GM13977 (cell line): ENCODE results near the gene DNLZ.

Source experiments
- DNase-seq: peaks from one replicate; pipeline ENCODE4 v3.0.0; 2012; ENCODE audit warnings: low spot score
- in situ Hi-C: fragments of 300-500 bp; cut with MboI; formaldehyde crosslinking; loops from one replicate; pipeline ENCODE4 v1.12.0; 2022; ENCODE audit warnings: low sequenced_read_pairs, low pct_unique_long_range_greater_than_20kb, mixed read lengths, inconsistent platforms; ENCODE audit not compliant: unreplicated experiment
- TF ChIP-seq, protein P1 (sequence below): IDR thresholded peaks from 2 replicates; pipeline ENCODE4 v1.5.1; 2012; ENCODE audit warnings: mild to moderate bottlenecking, control low read depth; ENCODE audit not compliant: insufficient read depth; ENCODE audit errors: extremely low read depth, missing control alignments

DNLZ gene

DNA sequence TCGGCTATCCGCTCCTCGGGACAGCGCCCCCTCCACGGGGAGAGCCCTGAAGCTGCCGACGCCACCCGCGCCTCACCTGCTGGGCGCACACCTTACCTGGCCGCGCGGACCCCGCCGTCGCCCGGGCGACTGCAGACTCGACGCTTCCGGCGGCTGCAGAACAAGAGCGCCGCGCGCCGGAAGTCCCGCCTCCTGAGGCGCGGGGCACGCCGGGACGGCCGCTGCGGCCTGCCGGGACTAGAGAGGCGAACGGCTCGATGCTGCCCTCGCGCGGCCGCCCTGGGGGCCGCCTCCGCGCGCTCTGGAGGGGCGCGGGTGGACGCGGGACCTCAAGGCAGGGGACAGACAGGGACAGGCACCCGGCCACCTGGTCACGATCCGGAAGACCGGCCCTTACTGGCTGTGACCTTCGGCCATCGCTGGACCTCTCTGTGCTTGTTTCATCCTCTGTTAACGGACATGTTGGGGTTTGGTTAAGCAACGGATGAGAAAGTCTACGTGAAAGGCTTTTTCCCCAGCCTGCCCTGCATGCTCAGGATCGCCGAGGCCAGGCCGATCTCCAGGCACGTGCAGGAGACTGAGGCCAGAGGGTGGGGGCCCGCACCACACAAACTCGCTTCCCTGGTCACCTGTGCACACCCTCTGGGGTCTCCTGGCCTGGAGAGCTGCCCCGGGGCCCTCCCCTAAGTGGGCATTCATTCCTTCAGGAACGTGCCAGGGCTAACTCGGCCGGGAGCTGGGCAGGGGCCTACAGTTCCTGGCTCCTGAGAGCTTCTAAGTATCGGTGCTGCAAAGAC, 36.7 kb upstream of the DNLZ start, which contains the start of gene SNAPC4:
TSS of gene SNAPC4 (minus strand) at position 133 of the 797 bp plus-strand sequence. CDS start 1,742 bp downstream, outside the sequence.
- TF ChIP-seq, protein P1, sequence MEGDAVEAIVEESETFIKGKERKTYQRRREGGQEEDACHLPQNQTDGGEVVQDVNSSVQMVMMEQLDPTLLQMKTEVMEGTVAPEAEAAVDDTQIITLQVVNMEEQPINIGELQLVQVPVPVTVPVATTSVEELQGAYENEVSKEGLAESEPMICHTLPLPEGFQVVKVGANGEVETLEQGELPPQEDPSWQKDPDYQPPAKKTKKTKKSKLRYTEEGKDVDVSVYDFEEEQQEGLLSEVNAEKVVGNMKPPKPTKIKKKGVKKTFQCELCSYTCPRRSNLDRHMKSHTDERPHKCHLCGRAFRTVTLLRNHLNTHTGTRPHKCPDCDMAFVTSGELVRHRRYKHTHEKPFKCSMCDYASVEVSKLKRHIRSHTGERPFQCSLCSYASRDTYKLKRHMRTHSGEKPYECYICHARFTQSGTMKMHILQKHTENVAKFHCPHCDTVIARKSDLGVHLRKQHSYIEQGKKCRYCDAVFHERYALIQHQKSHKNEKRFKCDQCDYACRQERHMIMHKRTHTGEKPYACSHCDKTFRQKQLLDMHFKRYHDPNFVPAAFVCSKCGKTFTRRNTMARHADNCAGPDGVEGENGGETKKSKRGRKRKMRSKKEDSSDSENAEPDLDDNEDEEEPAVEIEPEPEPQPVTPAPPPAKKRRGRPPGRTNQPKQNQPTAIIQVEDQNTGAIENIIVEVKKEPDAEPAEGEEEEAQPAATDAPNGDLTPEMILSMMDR: peak; percentile 89
- in situ Hi-C loops: no loop called here
- peak; percentile 98 for DNase-seq

DNA sequence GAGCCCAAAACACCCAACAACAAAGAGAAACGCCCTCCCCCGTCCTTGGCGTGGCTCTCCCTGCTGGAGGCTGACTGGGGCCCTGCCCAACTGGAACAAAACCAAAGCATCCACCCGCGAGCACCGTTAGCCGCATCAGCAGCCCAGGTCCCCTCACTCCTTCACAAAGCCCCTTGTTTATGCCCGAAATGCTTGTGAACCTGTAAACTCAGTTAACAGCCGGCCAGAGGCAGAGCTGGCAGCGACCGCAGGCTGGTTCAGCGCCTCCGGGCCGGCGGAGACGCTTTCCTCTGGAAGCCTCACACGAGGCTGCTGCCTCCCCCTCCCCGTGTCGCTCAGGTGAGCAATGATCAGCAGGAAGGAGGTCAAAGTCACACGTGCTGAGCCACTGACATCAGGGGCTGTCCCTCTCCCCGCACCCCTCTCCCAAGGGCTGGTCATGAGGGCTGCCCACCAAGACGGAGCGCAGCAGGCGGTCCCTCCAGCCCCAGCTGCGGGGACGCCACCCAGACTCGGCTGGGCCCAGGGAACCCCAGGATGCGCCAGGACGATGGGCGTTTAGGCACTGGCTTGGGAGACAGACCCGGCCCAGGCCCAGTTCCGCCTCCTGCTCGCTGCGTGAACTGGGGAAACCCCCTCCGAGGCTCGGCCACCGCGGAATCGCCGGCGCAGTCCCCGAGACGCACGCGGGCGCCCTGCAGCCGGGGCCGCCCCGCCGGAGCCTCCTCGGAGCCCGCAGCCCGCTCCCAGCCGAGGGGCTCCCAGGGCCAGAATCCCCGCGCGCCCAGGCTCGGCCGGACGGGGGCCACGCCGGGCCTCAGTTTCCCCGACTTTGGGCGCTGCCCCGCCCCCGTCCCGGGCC, 35.9 kb upstream of the DNLZ start:
- TF ChIP-seq, protein P1: no peak
- peak; percentile 70 for DNase-seq
- in situ Hi-C loops: no loop called here

DNA sequence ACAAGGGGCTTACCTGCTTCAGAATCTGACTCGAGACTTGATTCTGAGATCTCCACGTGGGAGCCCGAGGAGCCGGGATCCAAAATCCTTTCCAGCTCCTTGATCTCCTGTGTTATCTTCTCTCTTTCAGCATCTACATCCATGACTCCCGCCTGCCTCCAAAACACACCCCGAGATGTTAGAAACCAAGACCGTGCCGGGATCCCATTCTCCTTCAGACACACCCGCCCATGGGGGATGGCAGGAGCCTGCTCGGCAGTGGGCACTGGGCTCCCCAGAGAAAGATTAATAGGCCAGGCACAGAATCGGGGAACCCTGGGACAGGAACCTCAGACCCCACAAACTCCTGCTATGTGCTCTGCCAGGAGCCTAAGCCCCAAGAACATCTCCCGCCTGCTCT, 34.7 kb upstream of the DNLZ start:
- in situ Hi-C loops: no loop called here
- TF ChIP-seq, protein P1: no peak
- no peak for DNase-seq

DNA sequence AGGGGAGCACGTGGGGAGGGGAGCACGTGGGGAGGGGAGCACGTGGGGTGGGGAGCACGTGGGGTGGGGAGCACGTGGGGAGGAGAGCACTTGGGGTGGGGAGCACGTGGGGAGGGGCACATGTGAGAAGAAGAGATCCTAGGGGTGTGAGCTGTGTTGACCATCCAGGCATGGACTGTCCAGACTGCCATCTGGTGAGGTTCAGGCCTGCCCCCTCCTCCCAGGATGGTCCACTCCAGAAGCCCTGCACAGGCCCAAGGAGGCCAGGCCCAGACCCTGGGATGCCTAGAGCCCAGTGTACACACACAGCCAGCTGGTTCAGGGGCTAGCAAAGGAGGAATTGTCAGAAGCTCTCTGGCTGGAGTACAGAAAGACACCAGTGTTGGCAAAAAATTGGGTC, 34.1 kb upstream of the DNLZ start:
- in situ Hi-C loops: no loop called here
- no peak for DNase-seq
- TF ChIP-seq, protein P1: no peak

DNA sequence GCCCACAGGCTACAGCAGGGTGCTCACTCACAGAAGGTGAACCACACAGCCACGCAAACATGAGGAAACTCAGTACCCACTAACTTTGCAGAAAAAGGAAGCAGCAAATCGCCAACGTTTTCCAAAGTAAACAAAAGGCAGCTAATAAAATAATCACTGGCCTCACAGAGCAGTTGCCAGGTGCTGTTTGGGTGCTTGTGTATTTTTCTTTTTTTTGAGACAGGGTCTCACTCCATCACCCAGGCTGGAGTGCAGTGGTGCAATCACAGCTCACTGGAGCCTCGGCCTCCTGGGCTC, 32.6 kb upstream of the DNLZ start:
- no peak for DNase-seq
- in situ Hi-C loops: no loop called here
- TF ChIP-seq, protein P1: no peak

DNA sequence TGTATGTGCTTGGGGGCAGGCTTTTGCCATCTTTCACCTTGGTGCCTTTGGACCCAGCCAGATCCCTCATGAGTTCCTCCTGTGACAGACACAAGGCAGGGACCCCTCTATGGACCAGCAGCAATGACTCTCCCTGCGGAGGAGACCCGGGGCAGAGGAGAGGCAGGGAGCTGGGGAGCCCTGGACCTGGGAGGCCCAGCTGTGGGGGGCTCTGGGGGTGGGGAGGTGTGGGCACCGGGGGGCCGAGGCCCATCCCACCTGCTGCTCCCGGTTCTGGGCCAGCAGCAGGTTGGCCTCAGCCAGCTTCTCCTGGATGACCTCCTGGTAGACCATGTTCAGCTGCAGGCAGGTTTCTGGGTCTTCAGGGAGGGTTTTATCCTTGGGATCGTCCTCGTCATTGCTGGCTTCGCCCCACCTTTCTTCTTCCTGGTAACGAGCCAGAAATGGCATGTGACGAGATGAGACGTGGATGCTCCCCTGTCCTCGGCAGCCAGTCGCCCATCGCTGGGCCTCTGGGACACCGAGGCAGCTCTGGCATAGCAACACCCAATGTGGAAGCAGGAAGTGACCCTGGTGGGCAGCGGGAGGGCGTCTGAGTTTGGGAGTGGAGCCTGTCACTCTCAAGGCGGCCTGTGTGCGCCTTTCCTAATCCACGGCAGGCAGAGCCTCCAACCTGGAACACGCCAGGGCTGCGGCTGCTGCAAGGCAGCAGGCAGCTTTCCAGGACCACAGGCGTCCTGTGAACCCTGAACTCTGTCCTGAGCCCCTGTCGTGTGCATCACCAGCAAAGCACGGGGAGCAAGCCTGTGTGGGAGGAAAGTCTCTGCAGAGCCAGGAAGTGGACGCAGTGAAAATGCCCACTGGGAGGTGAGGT, 32.0 kb upstream of the DNLZ start:
- in situ Hi-C loops: no loop called here
- DNase-seq: no peak
- TF ChIP-seq, protein P1: no peak
